Kidney epithelial cell (primary cell): ENCODE results near the gene VTI1A. TPM values are rescaled to one million over a fixed set of nuclear protein-coding genes. Genes with fewer than 3 reads are reported as not detected.
A peak's percentile ranks its signal among the peaks of the same experiment; 100 is the strongest.

Experiments used
- DNase-seq: peaks from one replicate; pipeline ENCODE4 v3.0.0-alpha.2; 2010; ENCODE audit warnings: low read depth
- H3K27me3 ChIP-seq: 2 replicates; pipeline ENCODE4 v1.6.0; 2011; ENCODE audit warnings: low read length; ENCODE audit not compliant: control insufficient read depth, insufficient read depth
- H3K36me3 ChIP-seq: 2 replicates; pipeline ENCODE4 v1.5.1; 2011; ENCODE audit warnings: low read length; ENCODE audit not compliant: control insufficient read depth, insufficient read depth
- H3K4me3 ChIP-seq: 2 replicates; pipeline ENCODE4 v1.5.1; 2011; ENCODE audit warnings: low read depth, mild to moderate bottlenecking, control low read depth, low read length
- total RNA-seq: library from RNA; depleted of rRNA; stranded (reverse); fragments of >200 nt; gene quantifications from 2 replicates; pipeline ENCODE4 v1.2.3, GENCODE V29; 2015
- TF ChIP-seq, protein P1 (sequence below): IDR thresholded peaks from 2 replicates; pipeline ENCODE4 v1.5.1; 2011; ENCODE audit warnings: mild to moderate bottlenecking, moderate library complexity, low read length, control low read depth, inconsistent platforms; ENCODE audit not compliant: insufficient read depth, poor library complexity, severe bottlenecking

Gene VTI1A
- total RNA-seq, 1 donor from 2014 or later, result 45.7 TPM

DNA sequence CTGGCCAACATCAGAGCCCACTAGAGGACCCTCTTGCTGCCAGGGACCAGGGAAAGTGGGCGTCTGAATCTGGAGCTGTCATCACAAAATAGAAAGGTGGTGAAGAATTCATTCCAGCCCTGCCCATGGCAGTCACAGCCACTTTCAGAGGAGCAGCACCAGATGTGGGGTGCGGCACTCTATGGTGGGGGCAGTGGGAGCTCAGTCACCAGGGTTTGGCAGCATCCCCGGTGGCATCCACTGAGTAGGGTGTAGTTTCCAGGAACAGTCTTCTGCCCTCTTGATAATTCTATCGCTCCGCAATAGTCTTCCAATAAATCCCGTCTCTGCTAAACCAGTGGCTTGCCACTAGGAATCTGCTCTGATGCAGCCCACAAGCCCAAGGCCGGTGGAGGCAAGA, 394.5 kb downstream of the VTI1A start:
- Histone ChIP-seq H3K27me3 (no peaks in the 10 kb centered on the region), H3K4me3 (no peak overlapping the region), H3K36me3 (no peaks in the 10 kb centered on the region)
- TF ChIP-seq, protein P1, sequence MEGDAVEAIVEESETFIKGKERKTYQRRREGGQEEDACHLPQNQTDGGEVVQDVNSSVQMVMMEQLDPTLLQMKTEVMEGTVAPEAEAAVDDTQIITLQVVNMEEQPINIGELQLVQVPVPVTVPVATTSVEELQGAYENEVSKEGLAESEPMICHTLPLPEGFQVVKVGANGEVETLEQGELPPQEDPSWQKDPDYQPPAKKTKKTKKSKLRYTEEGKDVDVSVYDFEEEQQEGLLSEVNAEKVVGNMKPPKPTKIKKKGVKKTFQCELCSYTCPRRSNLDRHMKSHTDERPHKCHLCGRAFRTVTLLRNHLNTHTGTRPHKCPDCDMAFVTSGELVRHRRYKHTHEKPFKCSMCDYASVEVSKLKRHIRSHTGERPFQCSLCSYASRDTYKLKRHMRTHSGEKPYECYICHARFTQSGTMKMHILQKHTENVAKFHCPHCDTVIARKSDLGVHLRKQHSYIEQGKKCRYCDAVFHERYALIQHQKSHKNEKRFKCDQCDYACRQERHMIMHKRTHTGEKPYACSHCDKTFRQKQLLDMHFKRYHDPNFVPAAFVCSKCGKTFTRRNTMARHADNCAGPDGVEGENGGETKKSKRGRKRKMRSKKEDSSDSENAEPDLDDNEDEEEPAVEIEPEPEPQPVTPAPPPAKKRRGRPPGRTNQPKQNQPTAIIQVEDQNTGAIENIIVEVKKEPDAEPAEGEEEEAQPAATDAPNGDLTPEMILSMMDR, result no peak
- DNase-seq, result no peak

DNA sequence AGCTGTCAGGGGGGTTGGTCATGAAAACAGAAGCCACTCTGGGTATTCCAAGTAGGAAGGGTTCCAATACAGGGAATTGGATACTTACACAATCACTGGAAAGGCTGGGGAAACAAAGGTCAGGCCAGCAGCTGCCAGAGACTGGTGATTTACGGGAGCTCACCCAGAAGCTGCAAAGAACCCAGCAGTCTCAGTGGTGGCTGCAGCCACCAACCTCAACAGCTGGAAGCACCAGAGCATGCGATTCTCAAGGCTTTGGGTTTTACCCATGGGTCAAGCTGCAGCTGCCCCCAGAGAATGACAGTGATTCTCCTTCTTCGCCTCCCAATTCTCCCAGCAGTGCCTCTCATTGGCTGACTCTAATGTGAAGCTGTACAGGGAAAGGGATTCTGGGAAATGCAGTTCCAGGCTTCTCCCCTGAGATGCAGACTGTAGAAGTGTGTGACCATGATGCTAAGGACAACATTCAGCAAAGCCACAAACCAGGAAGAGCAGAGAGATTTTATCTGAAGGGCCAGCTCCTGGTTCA, 395.9 kb downstream of the VTI1A start:
- Histone ChIP-seq H3K27me3 (no peaks in the 10 kb centered on the region), H3K4me3 (no peak overlapping the region), H3K36me3 (no peaks in the 10 kb centered on the region)
- TF ChIP-seq, protein P1, result no peak
- DNase-seq, result peak; percentile 4

DNA sequence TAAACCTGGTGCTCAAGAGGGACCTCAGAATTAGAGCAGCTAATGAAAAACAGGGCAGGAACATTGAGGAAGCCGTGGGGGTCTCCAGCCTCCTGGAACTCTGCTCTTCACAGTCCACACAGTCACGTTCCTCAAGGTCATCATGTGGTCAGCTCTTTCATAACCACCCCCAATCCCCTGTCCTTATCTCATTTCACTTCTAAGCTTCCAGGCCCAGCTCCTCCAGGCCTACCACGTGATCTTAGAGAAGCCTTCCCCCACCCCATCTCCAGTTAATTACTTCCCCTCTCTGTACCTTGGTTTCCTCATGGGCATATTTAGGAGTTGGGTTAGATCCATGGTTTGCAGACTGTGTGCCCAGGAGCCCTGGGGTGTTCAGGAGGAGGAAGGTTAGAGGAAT, 396.6 kb downstream of the VTI1A start:
- Histone ChIP-seq H3K36me3 (no peaks in the 10 kb centered on the region), H3K27me3 (no peaks in the 10 kb centered on the region), H3K4me3 (no peak overlapping the region)
- DNase-seq, result no peak
- TF ChIP-seq, protein P1, result no peak

GRCh38 chr10:112844681-112845544, 397.9 kb downstream of the VTI1A start:
- no peak for DNase-seq
- no peaks in the 10 kb centered on the region for H3K27me3 ChIP-seq
- no peaks in the 10 kb centered on the region for H3K36me3 ChIP-seq
- no peak overlapping the region for H3K4me3 ChIP-seq
- TF ChIP-seq, protein P1, result no peak

DNA sequence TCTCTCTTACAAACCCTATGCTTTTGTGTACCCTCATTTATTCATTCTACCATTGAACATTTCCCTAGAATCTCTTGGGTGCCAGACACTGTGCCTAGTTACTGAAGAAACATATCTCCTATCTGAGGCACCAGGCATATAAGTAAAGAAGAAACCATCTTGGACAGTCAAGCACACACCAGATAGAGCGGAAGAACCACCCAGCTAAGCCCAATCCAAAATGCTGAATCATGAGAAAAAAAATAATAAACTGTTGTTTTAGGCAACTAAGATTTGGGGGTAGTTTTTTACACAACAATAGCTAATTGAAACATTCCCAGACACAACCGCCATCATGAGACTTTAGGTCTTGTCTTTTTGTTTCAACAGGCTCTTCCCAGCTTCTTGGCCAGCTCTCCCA, 400.8 kb downstream of the VTI1A start:
- no peak for DNase-seq
- TF ChIP-seq, protein P1, result no peak
- Histone ChIP-seq H3K4me3 (no peak overlapping the region), H3K36me3 (no peaks in the 10 kb centered on the region), H3K27me3 (no peaks in the 10 kb centered on the region)
